IMR-90 (cell line): ENCODE results near the gene MEIKIN.

Experiments used
- CTCF ChIP-seq: conservative IDR thresholded peaks from 2 replicates; pipeline ENCODE4 v1.5.1; 2012; ENCODE audit warnings: mild to moderate bottlenecking, low read depth, low read length, improper control_type of control experiment
- FOS ChIP-seq: fragments of 150-350 bp; IDR thresholded peaks from 2 replicates; pipeline ENCODE4 v1.6.1; 2016; ENCODE audit warnings: low read depth, low read length
- POLR2A ChIP-seq: IDR thresholded peaks from 2 replicates; pipeline ENCODE4 v1.6.1; 2012; ENCODE audit warnings: mild to moderate bottlenecking, low read depth, low read length

- TF ChIP-seq FOS (no peak), POLR2A (no peak), CTCF (no peak)
Observed at GRCh38 chr5:131791866-131792265, 153.6 kb downstream of the MEIKIN start.
